ENCODE results near the gene OR5AK2.
"Not testable (repeated sequence)": the region's sequence is repeated elsewhere in the genome, so short reads cannot be mapped to it uniquely, and the experiment has no call there.

The OR5AK2 gene

GRCh38 chr11:56988614-56989013, at the start of gene OR5AK2:
Gene OR5AK2, plus strand, starts transcription at chr11:56988914. Its CDS starts 0 bp downstream, at chr11:56988914.
- no peak for DNase-seq

- DNase-seq: not testable (repeated sequence)
Measured at GRCh38 chr11:56945526-56945925, 43.2 kb upstream of the OR5AK2 start.

- DNase-seq: no peak
Measured at GRCh38 chr11:56948991-56949515, 39.7 kb upstream of the OR5AK2 start.

- no peak for DNase-seq
Measured at GRCh38 chr11:56950510-56950909, 38.2 kb upstream of the OR5AK2 start.

GRCh38 chr11:56953907-56954306, 34.8 kb upstream of the OR5AK2 start:
- not testable (repeated sequence) for DNase-seq

GRCh38 chr11:56961609-56962008, 27.1 kb upstream of the OR5AK2 start:
- no peak for DNase-seq

- no peak for DNase-seq
Measured at GRCh38 chr11:56967726-56968125, 21.0 kb upstream of the OR5AK2 start.

GRCh38 chr11:56968524-56968923, 20.2 kb upstream of the OR5AK2 start:
- DNase-seq: no peak

- no peak for DNase-seq
Measured at GRCh38 chr11:56977314-56977713, 11.4 kb upstream of the OR5AK2 start.

GRCh38 chr11:56990702-56991101, 2.0 kb downstream of the OR5AK2 start:
- DNase-seq: no peak

GRCh38 chr11:56994532-56994931, 5.8 kb downstream of the OR5AK2 start:
- DNase-seq: no peak

GRCh38 chr11:57001674-57002401, 13.1 kb downstream of the OR5AK2 start:
- no peak for DNase-seq

GRCh38 chr11:57008373-57008772, 19.7 kb downstream of the OR5AK2 start:
- DNase-seq: no peak

GRCh38 chr11:57015679-57016078, 27.0 kb downstream of the OR5AK2 start:
- no peak for DNase-seq

- no peak for DNase-seq
Measured at GRCh38 chr11:57031556-57031955, 42.8 kb downstream of the OR5AK2 start.
